Keratinocyte (primary cell): ENCODE measurements around the gene DCLK2. TPM values are rescaled to one million over a fixed set of nuclear protein-coding genes. Genes with fewer than 3 reads are reported as not detected.

Experiments
- DNase-seq: peaks from one replicate; pipeline ENCODE4 v3.0.0-alpha.2; 2011; ENCODE audit warnings: low read depth, missing footprints, low spot score
- FAIRE-seq: peaks from 2 replicates; lab custom pipeline; 2011; peaks lifted over from hg19 to GRCh38; lab: Jason Lieb, UNC
- H2AFZ ChIP-seq: 2 replicates; pipeline ENCODE4 v1.6.0; 2012; ENCODE audit warnings: low read length, control low read depth, inconsistent platforms; ENCODE audit not compliant: control insufficient read depth
- H3K27ac ChIP-seq: 2 replicates; pipeline ENCODE4 v1.5.1; 2011; ENCODE audit warnings: low read length; ENCODE audit not compliant: control insufficient read depth, insufficient read depth
- H3K27me3 ChIP-seq: 3 replicates; pipeline ENCODE4 v1.6.0; 2011; ENCODE audit warnings: low read length; ENCODE audit not compliant: control insufficient read depth, insufficient read depth; ENCODE audit errors: extremely low read depth
- H3K36me3 ChIP-seq, 2 experiments: 2 replicates in 1 of 2; 3 replicates in 1 of 2; pipeline ENCODE4 v1.5.1; 2011; ENCODE audit warnings: low read length in 2 of 2, mild to moderate bottlenecking in 1 of 2; ENCODE audit not compliant: control insufficient read depth in 2 of 2, insufficient read depth in 2 of 2; ENCODE audit errors: extremely low read depth in 1 of 2
- H3K4me1 ChIP-seq: 3 replicates; pipeline ENCODE4 v1.5.1; 2011; ENCODE audit warnings: low read length; ENCODE audit not compliant: control insufficient read depth, insufficient read depth; ENCODE audit errors: extremely low read depth
- H3K4me2 ChIP-seq: 3 replicates; pipeline ENCODE4 v1.6.0; 2011; ENCODE audit warnings: low read depth, low read length; ENCODE audit not compliant: control insufficient read depth, insufficient read depth; ENCODE audit errors: extremely low read depth
- H3K4me3 ChIP-seq, 3 experiments: fragments of 200-600 bp in 1 of 3; sonication (generic) in 1 of 3; 2 replicates in 2 of 3; 3 replicates in 1 of 3; pipeline ENCODE4 v1.5.1; 2011 to 2016; ENCODE audit warnings: low read length in 3 of 3, mild to moderate bottlenecking in 3 of 3, control low read depth in 2 of 3, inconsistent platforms in 1 of 3, low read depth in 1 of 3, mixed read lengths in 1 of 3, mixed run types in 1 of 3, moderate library complexity in 1 of 3; ENCODE audit not compliant: control insufficient read depth in 2 of 3, insufficient read depth in 2 of 3; ENCODE audit errors: extremely low read depth in 1 of 3
- H3K79me2 ChIP-seq: 2 replicates; pipeline ENCODE4 v1.6.0; 2012; ENCODE audit warnings: low read length; ENCODE audit not compliant: control insufficient read depth, insufficient read depth
- H3K9ac ChIP-seq: 3 replicates; pipeline ENCODE4 v1.6.0; 2011; ENCODE audit warnings: low read length; ENCODE audit not compliant: control insufficient read depth, insufficient read depth; ENCODE audit errors: extremely low read depth
- H3K9me1 ChIP-seq: 3 replicates; pipeline ENCODE4 v1.6.0; 2011; ENCODE audit warnings: low read length; ENCODE audit not compliant: control insufficient read depth, insufficient read depth; ENCODE audit errors: extremely low read depth
- H3K9me3 ChIP-seq: 2 replicates; pipeline ENCODE4 v1.5.1; 2012; ENCODE audit warnings: low read depth, low read length; ENCODE audit not compliant: control insufficient read depth
- H4K20me1 ChIP-seq: 3 replicates; pipeline ENCODE4 v1.6.0; 2011; ENCODE audit warnings: low read length; ENCODE audit not compliant: control insufficient read depth, insufficient read depth; ENCODE audit errors: extremely low read depth
- EZH2 ChIP-seq: IDR thresholded peaks from one replicate; pipeline ENCODE4 v1.6.1; 2012; ENCODE audit warnings: inconsistent platforms, mild to moderate bottlenecking, low read length, moderate library complexity
- dilution Hi-C: fragments of 300-500 bp; cut with MboI; formaldehyde crosslinking; loops from one replicate; pipeline ENCODE4 v1.7.0; 2020; ENCODE audit warnings: low sequenced_read_pairs; ENCODE audit not compliant: extremely low pct_ligation_motif_present
- polyA plus RNA-seq, 5 experiments: library from polyadenylated mRNA; depleted of rRNA in 3 of 5; stranded (reverse) in 3 of 5; stranded (forward) in 1 of 5; unstranded in 1 of 5; fragments of >200 nt; gene quantifications; 1 replicate in 1 of 5; 2 replicates in 3 of 5; 3 replicates in 1 of 5; pipeline versions ENCODE4 v1.2.1 to v1.2.3, GENCODE V29; 2011 to 2012; ENCODE audit warnings: missing spikeins in 2 of 5, low read depth in 1 of 5, low replicate concordance in 1 of 5
- TF ChIP-seq, protein P1 (sequence below), 3 experiments: IDR thresholded peaks in 1 of 3; conservative IDR thresholded peaks in 1 of 3; optimal IDR thresholded peaks in 1 of 3; 2 replicates in 2 of 3; 3 replicates in 1 of 3; pipeline versions ENCODE3 to v1.5.1; 2011; ENCODE audit warnings: low read length in 3 of 3, mild to moderate bottlenecking in 3 of 3, moderate library complexity in 2 of 3, control low read depth in 1 of 3, inconsistent platforms in 1 of 3; ENCODE audit not compliant: insufficient read depth in 2 of 3; ENCODE audit errors: extremely low read depth in 1 of 3

DCLK2 gene
- polyA plus RNA-seq, 1 donor (not counting 4 experiments of a cell fraction or from before 2014, with no cell fraction given) = 0.07 TPM

DNA sequence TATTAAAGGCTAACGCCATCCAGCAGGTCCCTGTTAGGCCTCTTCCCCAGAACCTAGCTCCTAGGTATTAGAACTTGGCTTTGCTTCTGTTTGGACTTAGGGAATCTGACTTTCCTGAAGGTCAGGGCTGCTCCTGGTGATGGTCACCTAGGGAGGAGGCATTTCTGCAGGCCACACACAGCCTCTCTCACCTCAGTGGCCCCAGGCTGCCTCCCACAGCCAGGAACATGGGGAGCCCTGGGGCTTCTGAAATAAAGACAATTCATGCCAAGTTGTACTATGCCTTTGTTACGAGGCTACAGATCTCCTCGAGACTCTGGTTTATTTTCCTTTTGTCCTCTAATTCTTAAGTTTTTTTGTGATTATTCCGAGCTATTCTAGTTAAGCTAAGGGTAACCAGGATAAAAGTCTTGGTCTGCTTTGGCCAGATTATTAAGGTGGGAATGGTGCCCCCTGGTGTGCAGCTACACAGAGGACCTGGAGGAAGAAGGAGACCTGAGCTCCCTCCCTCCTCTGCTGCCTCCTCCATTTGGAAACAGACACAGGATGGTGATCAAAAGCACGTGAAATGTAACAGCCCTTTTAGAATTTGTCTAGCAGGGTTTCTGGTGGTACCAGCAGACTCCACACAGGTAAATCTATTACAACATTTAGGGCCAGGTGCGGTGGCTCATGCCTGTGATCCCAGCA is 131.0 kb downstream of the DCLK2 start:
- Histone ChIP-seq H3K27ac (no peak overlapping the region), H3K4me2 (no peak overlapping the region), H3K36me3 (no peaks in the 10 kb centered on the region), H3K79me2 (no peaks in the 10 kb centered on the region), H3K4me3 (no peak overlapping the region), H3K4me1 (peaks cover 15% of the 10 kb centered on the region), H3K27me3 (no peaks in the 10 kb centered on the region), H3K9me1 (no peaks in the 10 kb centered on the region), H3K9me3 (no peaks in the 10 kb centered on the region), H2AFZ (no peak overlapping the region), H3K9ac (no peak overlapping the region), H4K20me1 (no peaks in the 10 kb centered on the region)
- DNase-seq (no peak), FAIRE-seq (peak; percentile 69)
- TF ChIP-seq, protein P1, sequence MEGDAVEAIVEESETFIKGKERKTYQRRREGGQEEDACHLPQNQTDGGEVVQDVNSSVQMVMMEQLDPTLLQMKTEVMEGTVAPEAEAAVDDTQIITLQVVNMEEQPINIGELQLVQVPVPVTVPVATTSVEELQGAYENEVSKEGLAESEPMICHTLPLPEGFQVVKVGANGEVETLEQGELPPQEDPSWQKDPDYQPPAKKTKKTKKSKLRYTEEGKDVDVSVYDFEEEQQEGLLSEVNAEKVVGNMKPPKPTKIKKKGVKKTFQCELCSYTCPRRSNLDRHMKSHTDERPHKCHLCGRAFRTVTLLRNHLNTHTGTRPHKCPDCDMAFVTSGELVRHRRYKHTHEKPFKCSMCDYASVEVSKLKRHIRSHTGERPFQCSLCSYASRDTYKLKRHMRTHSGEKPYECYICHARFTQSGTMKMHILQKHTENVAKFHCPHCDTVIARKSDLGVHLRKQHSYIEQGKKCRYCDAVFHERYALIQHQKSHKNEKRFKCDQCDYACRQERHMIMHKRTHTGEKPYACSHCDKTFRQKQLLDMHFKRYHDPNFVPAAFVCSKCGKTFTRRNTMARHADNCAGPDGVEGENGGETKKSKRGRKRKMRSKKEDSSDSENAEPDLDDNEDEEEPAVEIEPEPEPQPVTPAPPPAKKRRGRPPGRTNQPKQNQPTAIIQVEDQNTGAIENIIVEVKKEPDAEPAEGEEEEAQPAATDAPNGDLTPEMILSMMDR (optimal IDR thresholded peaks at IDR 0.05 in 1 of 3, IDR thresholded peaks at IDR 0.05 in 1 of 3, conservative IDR thresholded peaks at IDR 0.05 in 1 of 3; ENCODE audit: extremely low read depth in 1 of 3, insufficient read depth in 2 of 3, low read length in 3 of 3) = peak; percentile 52 to 82 (median 65)
- TF ChIP-seq EZH2 = no peak
- dilution Hi-C loops = loop anchor here (25.0 kb wide), 1 partner anchor 197 kb away; no protein-coding TSS in a partner anchor

DNA sequence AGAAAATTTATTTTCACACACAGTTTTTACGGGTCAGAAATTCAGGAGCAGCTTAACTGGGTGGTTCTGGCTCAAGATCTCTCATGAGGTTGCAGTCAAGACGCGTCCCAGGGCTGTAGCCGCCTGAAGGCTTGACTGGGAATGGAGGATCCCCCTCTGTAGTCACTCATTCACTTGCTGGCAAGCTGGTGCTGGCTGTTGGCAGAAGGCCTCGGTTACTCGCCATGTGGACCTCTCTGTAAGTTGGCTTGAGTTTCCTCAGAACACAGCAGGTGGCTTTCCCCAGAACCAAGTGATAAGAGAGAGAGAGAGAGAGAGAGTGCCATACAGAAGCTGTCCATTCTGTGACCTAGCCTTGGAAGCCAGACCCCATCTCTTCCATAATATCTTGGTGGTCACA is 132.8 kb downstream of the DCLK2 start:
- Histone ChIP-seq H2AFZ (no peak overlapping the region), H3K4me3 (no peak overlapping the region), H3K79me2 (no peaks in the 10 kb centered on the region), H3K9me1 (no peaks in the 10 kb centered on the region), H3K36me3 (no peaks in the 10 kb centered on the region), H3K27me3 (no peaks in the 10 kb centered on the region), H4K20me1 (no peaks in the 10 kb centered on the region), H3K27ac (no peak overlapping the region), H3K4me1 (peaks cover 24% of the 10 kb centered on the region), H3K9ac (no peak overlapping the region), H3K4me2 (no peak overlapping the region), H3K9me3 (no peaks in the 10 kb centered on the region)
- DNase-seq = no peak
- dilution Hi-C loops = loop anchor here (25.0 kb wide), 1 partner anchor 199 kb away; no protein-coding TSS in a partner anchor
- FAIRE-seq = no peak
- TF ChIP-seq EZH2 = no peak
- TF ChIP-seq, protein P1 (optimal IDR thresholded peaks at IDR 0.05 in 1 of 3, IDR thresholded peaks at IDR 0.05 in 1 of 3, conservative IDR thresholded peaks at IDR 0.05 in 1 of 3; ENCODE audit: extremely low read depth in 1 of 3, insufficient read depth in 2 of 3, low read length in 3 of 3) = no peak
